H9 (cell line): ENCODE data around the gene CXCL10. TPM values are rescaled to one million over a fixed set of nuclear protein-coding genes. Genes with fewer than 3 reads are reported as not detected.

Experiments
- DNase-seq: peaks from one replicate; pipeline ENCODE4 v3.0.0-alpha.2; 2017
- H2AFZ ChIP-seq: one replicate; pipeline ENCODE4 v1.6.1; 2013; ENCODE audit warnings: mild to moderate bottlenecking, low read length, control low read depth, moderate library complexity
- H2AK5ac ChIP-seq: 2 replicates; pipeline ENCODE4 v1.6.1; 2013; ENCODE audit warnings: low read length, control low read depth, mixed read lengths; ENCODE audit not compliant: insufficient read length
- H2BK120ac ChIP-seq: one replicate; pipeline ENCODE4 v1.6.1; 2013; ENCODE audit warnings: low read depth, mild to moderate bottlenecking, low read length, control low read depth, inconsistent platforms; ENCODE audit not compliant: poor library complexity, severe bottlenecking
- H2BK12ac ChIP-seq: 2 replicates; pipeline ENCODE4 v1.6.1; 2013; ENCODE audit warnings: low read length, control low read depth, mixed read lengths, low read depth; ENCODE audit not compliant: insufficient read length
- H2BK15ac ChIP-seq: 2 replicates; pipeline ENCODE4 v1.6.1; 2013; ENCODE audit warnings: low read depth, low read length, control low read depth
- H2BK20ac ChIP-seq: one replicate; pipeline ENCODE4 v1.6.1; 2013; ENCODE audit warnings: low read depth, mild to moderate bottlenecking, low read length, control low read depth, inconsistent platforms; ENCODE audit not compliant: poor library complexity, severe bottlenecking
- H2BK5ac ChIP-seq: 2 replicates; pipeline ENCODE4 v1.6.1; 2013; ENCODE audit warnings: low read length, control low read depth, mixed read lengths; ENCODE audit not compliant: insufficient read length
- H3K14ac ChIP-seq: 2 replicates; pipeline ENCODE4 v1.6.1; 2013; ENCODE audit warnings: low read length, control low read depth; ENCODE audit not compliant: insufficient read depth
- H3K18ac ChIP-seq: 2 replicates; pipeline ENCODE4 v1.6.1; 2013; ENCODE audit warnings: low read depth, mild to moderate bottlenecking, mixed read lengths, low read length, control low read depth; ENCODE audit not compliant: insufficient read length
- H3K23ac ChIP-seq: 2 replicates; pipeline ENCODE4 v1.6.1; 2013; ENCODE audit warnings: low read length, control low read depth, mixed read lengths, low read depth; ENCODE audit not compliant: insufficient read length
- H3K23me2 ChIP-seq: 2 replicates; pipeline ENCODE4 v1.6.1; 2013; ENCODE audit warnings: low read depth, mild to moderate bottlenecking, mixed read lengths, low read length, control low read depth; ENCODE audit not compliant: insufficient read length, poor library complexity, severe bottlenecking
- H3K27ac ChIP-seq: 2 replicates; pipeline ENCODE4 v1.5.1; 2013; ENCODE audit warnings: low read length, control low read depth, mixed read lengths, low read depth; ENCODE audit not compliant: insufficient read length
- H3K27me3 ChIP-seq: 2 replicates; pipeline ENCODE4 v1.6.1; 2013; ENCODE audit warnings: low read length, control low read depth, inconsistent platforms; ENCODE audit not compliant: insufficient read depth
- H3K4ac ChIP-seq: 2 replicates; pipeline ENCODE4 v1.6.1; 2013; ENCODE audit warnings: low read depth, mild to moderate bottlenecking, control low read depth, inconsistent platforms, low read length, moderate library complexity
- H3K4me1 ChIP-seq: 2 replicates; pipeline ENCODE4 v1.6.1; 2013; ENCODE audit warnings: low read length, control low read depth, inconsistent platforms; ENCODE audit not compliant: insufficient read depth
- H3K4me2 ChIP-seq: 2 replicates; pipeline ENCODE4 v1.6.1; 2013; ENCODE audit warnings: low read length, control low read depth, mixed read lengths; ENCODE audit not compliant: insufficient read length, insufficient read depth
- H3K56ac ChIP-seq: 2 replicates; pipeline ENCODE4 v1.6.1; 2013; ENCODE audit warnings: low read depth, mild to moderate bottlenecking, mixed read lengths, low read length, control low read depth; ENCODE audit not compliant: insufficient read length
- H3K79me1 ChIP-seq: 2 replicates; pipeline ENCODE4 v1.6.1; 2013; ENCODE audit warnings: low read depth, mild to moderate bottlenecking, moderate library complexity, low read length, control low read depth, inconsistent platforms; ENCODE audit not compliant: insufficient read depth, poor library complexity, severe bottlenecking
- H3K79me2 ChIP-seq: 2 replicates; pipeline ENCODE4 v1.6.1; 2013; ENCODE audit warnings: low read length, control low read depth, inconsistent platforms; ENCODE audit not compliant: insufficient read depth
- H3K9ac ChIP-seq: 2 replicates; pipeline ENCODE4 v1.6.1; 2013; ENCODE audit warnings: low read length, control low read depth, mixed read lengths; ENCODE audit not compliant: insufficient read length; ENCODE audit errors: extremely low read depth
- H3K9me3 ChIP-seq: one replicate; pipeline ENCODE4 v1.6.1; 2013; ENCODE audit warnings: low read depth, low read length, inconsistent platforms; ENCODE audit not compliant: control insufficient read depth
- H3T11ph ChIP-seq: one replicate; pipeline ENCODE4 v1.6.1; 2013; ENCODE audit warnings: mild to moderate bottlenecking, low read length, control low read depth, inconsistent platforms
- H4K20me1 ChIP-seq: one replicate; pipeline ENCODE4 v1.6.1; 2013; ENCODE audit not compliant: control insufficient read depth, insufficient read length, insufficient read depth
- H4K5ac ChIP-seq: 2 replicates; pipeline ENCODE4 v1.6.1; 2013; ENCODE audit warnings: low read depth, mild to moderate bottlenecking, mixed read lengths, low read length, control low read depth; ENCODE audit not compliant: insufficient read length
- H4K8ac ChIP-seq: replicated peaks from 2 replicates; pipeline ENCODE4 v1.6.1; 2013; ENCODE audit warnings: low read length, control low read depth, mixed read lengths, low read depth; ENCODE audit not compliant: insufficient read length
- H4K91ac ChIP-seq: 2 replicates; pipeline ENCODE4 v1.6.1; 2013; ENCODE audit warnings: low read depth, mild to moderate bottlenecking, moderate library complexity, mixed read lengths, low read length, control low read depth; ENCODE audit not compliant: insufficient read length
- H3K27ac Mint-ChIP-seq, 3 experiments: 2 replicates in 2 of 3; 3 replicates in 1 of 3; pipeline ENCODE4 v1.8.0; 2020 to 2021; ENCODE audit warnings: mixed read lengths in 3 of 3, mild to moderate bottlenecking in 1 of 3, moderate library complexity in 1 of 3
- H3K27me3 Mint-ChIP-seq: 2 replicates; pipeline ENCODE4 v1.8.0; 2021; ENCODE audit warnings: low read depth, mild to moderate bottlenecking, moderate library complexity, mixed read lengths
- H3K36me3 Mint-ChIP-seq, 3 experiments: 2 replicates in 2 of 3; 3 replicates in 1 of 3; pipeline ENCODE4 v1.8.0; 2020 to 2021; ENCODE audit warnings: low read depth in 3 of 3, mixed read lengths in 3 of 3; ENCODE audit not compliant: insufficient read depth in 1 of 3
- H3K4me1 Mint-ChIP-seq, 2 experiments: 2 replicates each; pipeline ENCODE4 v1.8.0; 2020; ENCODE audit warnings: mixed read lengths in 2 of 2
- H3K4me3 Mint-ChIP-seq, 2 experiments: 2 replicates in 1 of 2; 3 replicates in 1 of 2; pipeline ENCODE4 v1.8.0; 2020 to 2021; ENCODE audit warnings: mild to moderate bottlenecking in 2 of 2, mixed read lengths in 2 of 2, moderate library complexity in 1 of 2
- H3K9me3 Mint-ChIP-seq, 2 experiments: 2 replicates in 1 of 2; 3 replicates in 1 of 2; pipeline ENCODE4 v1.8.0; 2020; ENCODE audit warnings: mild to moderate bottlenecking in 2 of 2, mixed read lengths in 2 of 2, moderate library complexity in 1 of 2
- CTCF ChIP-seq: fragments of 200-600 bp; sonication (generic); conservative IDR thresholded peaks from 3 replicates; pipeline ENCODE4 v1.8.0; 2021; ENCODE audit warnings: antibody characterized with exemption, mild to moderate bottlenecking
- WGBS: extraction: QIAGEN DNeasy Blood & Tissue Kit; methylation state at CpG from one replicate; pipeline ENCODE4 v1.1.7; 2013; ENCODE audit warnings: missing lambda C conversion rate, low lambda C conversion rate, mixed read lengths; ENCODE audit not compliant: insufficient read length; ENCODE audit errors: extremely low coverage; 5-methylcytosine and 5-hydroxymethylcytosine counted together
- total RNA-seq: library from RNA; stranded (reverse); gene quantifications from 2 replicates; pipeline ENCODE4 v1.2.1, GENCODE V29; 2021

CXCL10 gene
- total RNA-seq, 1 experiment from 2014 or later, result not detected

GRCh38 chr4:76058888-76059426 is 35.7 kb upstream of the CXCL10 start:
- Histone ChIP-seq H3T11ph (no peak overlapping the region), H3K79me1 (no peaks in the 10 kb centered on the region), H3K4ac (no peak overlapping the region), H2AFZ (no peak overlapping the region), H3K23ac (no peak overlapping the region), H3K4me1 (peaks cover 7% of the 10 kb centered on the region), H4K20me1 (no peaks in the 10 kb centered on the region), H4K5ac (no peak overlapping the region), H3K14ac (no peak overlapping the region), H2AK5ac (no peak overlapping the region), H4K91ac (no peak overlapping the region), H2BK12ac (no peak overlapping the region), H3K9ac (no peak overlapping the region), H3K9me3 (no peaks in the 10 kb centered on the region), H4K8ac (no peak overlapping the region), H3K27me3 (no peaks in the 10 kb centered on the region), H3K27ac (no peak overlapping the region), H2BK15ac (no peak overlapping the region), H2BK120ac (no peak overlapping the region), H3K79me2 (no peaks in the 10 kb centered on the region), H3K18ac (no peak overlapping the region), H3K56ac (no peak overlapping the region), H3K4me2 (no peak overlapping the region), H2BK20ac (no peak overlapping the region), H2BK5ac (no peak overlapping the region), H3K23me2 (no peaks in the 10 kb centered on the region)
- DNase-seq, result no peak
- TF ChIP-seq CTCF, result no peak
- Mint-ChIP-seq H3K4me3 (no peak overlapping the region), H3K27ac (no peak overlapping the region), H3K27me3 (no peaks in the 10 kb centered on the region), H3K36me3 (no peaks in the 10 kb centered on the region), H3K9me3 (no peaks in the 10 kb centered on the region), H3K4me1 (peaks cover 31 to 37% of the 10 kb centered on the region in 2 experiments)
- WGBS, result 100% methylated on average over 1 of the region's 3 CpGs
